GM10248 (cell line): ENCODE measurements around the gene ABI3BP.

ENCODE experiments used
- CTCF ChIA-PET: fragments of 300-600 bp; sonication (Branson Sonifier 250); formaldehyde crosslinking; extraction: SDS; loops from one replicate; lab custom pipeline; 2021; ENCODE audit warnings: antibody characterized with exemption; lab: Yijun Ruan, JAX
- POLR2A ChIA-PET: fragments of 350-650 bp; sonication (Branson Sonifier 250); formaldehyde crosslinking; extraction: SDS; loops from one replicate; lab custom pipeline; 2020; ENCODE audit warnings: antibody characterized with exemption; lab: Yijun Ruan, JAX
- DNase-seq: peaks from one replicate; pipeline ENCODE4 v3.0.0; 2012; ENCODE audit errors: extremely low spot score
- CTCF ChIP-seq: IDR thresholded peaks from 2 replicates; pipeline ENCODE4 v1.5.1; 2012; ENCODE audit warnings: mild to moderate bottlenecking, low read depth; ENCODE audit errors: extremely low read depth, missing control alignments, control extremely low read depth

ABI3BP gene

GRCh38 chr3:100810671-100811070 lies 182.6 kb downstream of the ABI3BP start:
- ChIA-PET POLR2A (no interaction called here), CTCF (no interaction called here)
- no peak for DNase-seq
- no peak for TF ChIP-seq CTCF

- DNase-seq = no peak
- no peak for TF ChIP-seq CTCF
- POLR2A ChIA-PET = no interaction called here
- CTCF ChIA-PET = interaction anchor here (0.6 to 0.7 kb wide), 3 partner anchors 9 to 18 kb away, joined by 3 read pairs; no protein-coding TSS in a partner anchor
Measured at GRCh38 chr3:100804631-100805030, 188.6 kb downstream of the ABI3BP start.

- POLR2A ChIA-PET = no interaction called here
- CTCF ChIA-PET = interaction anchor here (0.7 to 1.7 kb wide), 2 partner anchors 9 to 13 kb away, joined by 3 to 5 read pairs; no protein-coding TSS in a partner anchor
- no peak for TF ChIP-seq CTCF
- DNase-seq = no peak
Measured at GRCh38 chr3:100803711-100804110, 189.5 kb downstream of the ABI3BP start.

- DNase-seq = no peak
- POLR2A ChIA-PET = no interaction called here
- CTCF ChIA-PET = no interaction called here
- no peak for TF ChIP-seq CTCF
Measured at GRCh38 chr3:100802126-100802525, 191.1 kb downstream of the ABI3BP start.

- CTCF ChIA-PET = interaction anchor here (2.1 kb wide), 1 partner anchor 195 kb away, joined by 5 read pairs; no protein-coding TSS in a partner anchor
Measured at GRCh38 chr3:100798012-100798411, 195.2 kb downstream of the ABI3BP start.

GRCh38 chr3:100796556-100796955 lies 196.7 kb downstream of the ABI3BP start:
- peak; percentile 6 for DNase-seq
- CTCF ChIA-PET = interaction anchor here (0.7 to 2.1 kb wide), 10 partner anchors 9 to 334 kb away, joined by 3 to 8 read pairs (median 4); no protein-coding TSS in a partner anchor
- POLR2A ChIA-PET = no interaction called here
- TF ChIP-seq CTCF = peak; percentile 19

More at GRCh38 chr3:100798012-100798411, 195.2 kb downstream of the ABI3BP start:
- POLR2A ChIA-PET = no interaction called here
- DNase-seq = no peak
- TF ChIP-seq CTCF = no peak

GRCh38 chr3:100789579-100789978 lies 203.6 kb downstream of the ABI3BP start:
- CTCF ChIA-PET = no interaction called here
- TF ChIP-seq CTCF = no peak
- POLR2A ChIA-PET = no interaction called here
- no peak for DNase-seq
